ENCODE data around the gene TBX10. TPM values are rescaled to one million over a fixed set of nuclear protein-coding genes. Genes with fewer than 3 reads are reported as not detected.
"Not testable (repeated sequence)": the region's sequence is repeated elsewhere in the genome, so short reads cannot be mapped to it uniquely, and the experiment has no call there.

TBX10 gene
- total RNA-seq, 2 experiments from 2014 or later, result 2.4 to 5.3 TPM

DNA sequence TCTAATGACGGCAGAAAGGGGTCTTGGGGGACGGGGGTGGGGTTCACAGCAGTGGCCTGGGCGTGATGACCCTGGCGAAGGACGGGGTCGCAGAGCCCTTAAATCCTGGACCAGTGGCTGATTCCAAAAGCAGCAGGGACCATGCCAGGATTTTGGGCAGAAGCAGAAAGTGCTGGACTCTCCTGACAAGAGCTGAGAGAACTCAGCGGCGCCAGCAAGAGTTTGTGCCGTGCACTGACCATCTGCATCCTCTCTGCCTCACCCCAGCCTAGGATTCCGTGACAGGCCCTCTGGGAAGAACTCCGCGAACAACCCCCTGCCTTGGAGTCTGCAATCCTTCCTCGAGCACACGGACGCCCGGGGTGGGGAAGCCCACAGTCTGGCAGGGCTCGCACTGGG lies 33.5 kb downstream of the TBX10 start:
- Histone ChIP-seq H3K9me3 (ENCODE audit: low read length) (peaks cover 8% of the 10 kb centered on the region; the same call in 1 of the 2 replicates), H3K4me1 (ENCODE audit: insufficient read depth, low read length, poor library complexity, severe bottlenecking) (peaks cover 29% of the 10 kb centered on the region), H4K20me1 (ENCODE audit: insufficient read depth, low read length) (no peaks in the 10 kb centered on the region; the same call in 1 of the 2 replicates), H3K4me3 (ENCODE audit: low read depth, low read length, poor library complexity, severe bottlenecking) (peak overlapping the region; percentile 98), H3K27ac (ENCODE audit: low read depth, low read length, poor library complexity, severe bottlenecking) (no peak overlapping the region), H3K4me2 (ENCODE audit: low read length) (peak overlapping the region; percentile 99), H3K79me2 (ENCODE audit: insufficient read depth, low read depth, low read length) (peaks cover 17% of the 10 kb centered on the region), H3K36me3 (ENCODE audit: insufficient read depth, low read length) (peaks cover 31% of the 10 kb centered on the region), H3K9me2 (ENCODE audit: insufficient read depth, low read length) (no peaks in the 10 kb centered on the region), H2AFZ (ENCODE audit: low read length) (peak overlapping the region; percentile 61; the same call in 1 of the 2 replicates)
- POLR2A ChIA-PET, result no interaction called here
- no TSS peak for BruUV-seq (replicated peaks)
- intact Hi-C loops (cut with micrococcal nuclease; ENCODE audit: unreplicated experiment), result loop anchor here (1.0 to 2.0 kb wide), 2 partner anchors 18 to 23 kb away; partner anchors contain the start of gene GSTP1
- TF ChIP-seq CTCF (conservative IDR thresholded peaks at IDR 0.05; ENCODE audit: low read length) (no peak), EZH2phosphoT487 (IDR thresholded peaks at IDR 0.05; ENCODE audit: borderline replicate concordance, low read depth, low read length) (no peak)
- no peak for DNase-seq (ENCODE audit: low spot score)
- CTCF ChIA-PET (ENCODE audit: unreplicated experiment), result no interaction called here

DNA sequence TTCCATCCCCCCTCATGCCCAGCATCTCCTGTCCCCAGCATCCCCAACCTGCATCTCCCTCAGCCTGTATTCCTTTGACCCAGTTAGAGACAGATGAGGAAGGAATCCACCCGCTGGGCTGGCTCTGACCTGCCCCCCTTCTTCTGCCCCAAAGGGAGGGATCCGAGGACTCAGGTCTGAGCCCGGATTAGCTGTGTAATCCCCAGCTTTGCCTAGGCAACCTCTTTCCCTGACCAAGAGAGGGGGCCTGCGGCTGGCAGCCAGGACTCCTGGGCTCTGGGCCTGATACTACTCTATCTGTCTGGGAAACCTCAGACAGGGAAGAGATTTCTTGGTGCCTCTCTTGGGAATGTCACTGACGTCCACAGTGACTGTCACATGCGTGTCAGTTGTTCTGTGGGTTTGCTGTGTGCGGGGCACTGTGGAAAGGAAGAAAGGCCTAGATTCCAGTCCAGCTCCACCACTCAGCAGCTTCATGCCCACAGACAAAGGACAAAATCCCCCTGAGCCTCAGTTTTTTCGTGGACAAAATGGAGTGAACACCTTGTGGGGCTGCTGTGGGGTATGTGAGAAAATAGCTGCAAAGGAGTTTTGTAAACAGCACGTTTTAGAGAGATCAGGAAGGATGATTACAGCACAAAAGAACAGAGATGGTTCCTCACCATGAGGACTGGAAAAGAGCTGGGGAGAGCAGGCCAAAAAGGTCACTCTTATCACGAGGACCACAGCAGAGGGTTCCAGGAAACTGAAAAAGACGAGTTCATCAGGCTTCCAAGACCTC lies 34.1 kb downstream of the TBX10 start:
- Histone ChIP-seq H3K4me2 (ENCODE audit: low read length) (peak overlapping the region; percentile 99), H3K9me2 (ENCODE audit: insufficient read depth, low read length) (no peaks in the 10 kb centered on the region), H3K36me3 (ENCODE audit: insufficient read depth, low read length) (peaks cover 24% of the 10 kb centered on the region), H3K9me3 (ENCODE audit: low read length) (peaks cover 8% of the 10 kb centered on the region; the same call in 1 of the 2 replicates), H3K4me1 (ENCODE audit: insufficient read depth, low read length, poor library complexity, severe bottlenecking) (peaks cover 36% of the 10 kb centered on the region), H3K79me2 (ENCODE audit: insufficient read depth, low read depth, low read length) (peaks cover 17% of the 10 kb centered on the region), H3K4me3 (ENCODE audit: low read depth, low read length, poor library complexity, severe bottlenecking) (no peak overlapping the region), H4K20me1 (ENCODE audit: insufficient read depth, low read length) (no peaks in the 10 kb centered on the region; the same call in 1 of the 2 replicates), H2AFZ (ENCODE audit: low read length) (no peak overlapping the region), H3K27ac (ENCODE audit: low read depth, low read length, poor library complexity, severe bottlenecking) (no peak overlapping the region)
- DNase-seq (ENCODE audit: low spot score), result no peak
- TF ChIP-seq CTCF (conservative IDR thresholded peaks at IDR 0.05; ENCODE audit: low read length), result no peak
- no peak for TF ChIP-seq EZH2phosphoT487 (IDR thresholded peaks at IDR 0.05; ENCODE audit: borderline replicate concordance, low read depth, low read length)
- BruUV-seq (replicated peaks), result no TSS peak
- intact Hi-C loops (cut with micrococcal nuclease; ENCODE audit: unreplicated experiment), result loop anchor here (1.0 to 2.0 kb wide), 2 partner anchors 17 to 23 kb away; partner anchors contain the start of gene GSTP1
- POLR2A ChIA-PET, result no interaction called here
- CTCF ChIA-PET (ENCODE audit: unreplicated experiment), result no interaction called here

GRCh38 chr11:67604815-67605214 lies 34.7 kb downstream of the TBX10 start:
- H3K27ac ChIP-seq (ENCODE audit: low read depth, low read length, poor library complexity, severe bottlenecking), result no peak overlapping the region
- H3K79me2 ChIP-seq (ENCODE audit: insufficient read depth, low read depth, low read length), result peaks cover 17% of the 10 kb centered on the region
- H3K9me2 ChIP-seq (ENCODE audit: insufficient read depth, low read length), result no peaks in the 10 kb centered on the region
- no peak for DNase-seq (ENCODE audit: low spot score)
- no TSS peak for BruUV-seq (replicated peaks)
- H2AFZ ChIP-seq (ENCODE audit: low read length), result no peak overlapping the region
- no peak for TF ChIP-seq EZH2phosphoT487 (IDR thresholded peaks at IDR 0.05; ENCODE audit: borderline replicate concordance, low read depth, low read length)
- H3K36me3 ChIP-seq (ENCODE audit: insufficient read depth, low read length), result peaks cover 19% of the 10 kb centered on the region
- H3K4me1 ChIP-seq (ENCODE audit: insufficient read depth, low read length, poor library complexity, severe bottlenecking), result peaks cover 42% of the 10 kb centered on the region
- ChIA-PET CTCF (ENCODE audit: unreplicated experiment) (no interaction called here), POLR2A (no interaction called here)
- H3K9me3 ChIP-seq (ENCODE audit: low read length), result peaks cover 8% of the 10 kb centered on the region; the same call in 1 of the 2 replicates
- no peak overlapping the region for H3K4me3 ChIP-seq (ENCODE audit: low read depth, low read length, poor library complexity, severe bottlenecking)
- H4K20me1 ChIP-seq (ENCODE audit: insufficient read depth, low read length), result no peaks in the 10 kb centered on the region; the same call in 1 of the 2 replicates
- intact Hi-C loops (cut with micrococcal nuclease; ENCODE audit: unreplicated experiment), result no loop called here
- H3K4me2 ChIP-seq (ENCODE audit: low read length), result no peak overlapping the region

DNA sequence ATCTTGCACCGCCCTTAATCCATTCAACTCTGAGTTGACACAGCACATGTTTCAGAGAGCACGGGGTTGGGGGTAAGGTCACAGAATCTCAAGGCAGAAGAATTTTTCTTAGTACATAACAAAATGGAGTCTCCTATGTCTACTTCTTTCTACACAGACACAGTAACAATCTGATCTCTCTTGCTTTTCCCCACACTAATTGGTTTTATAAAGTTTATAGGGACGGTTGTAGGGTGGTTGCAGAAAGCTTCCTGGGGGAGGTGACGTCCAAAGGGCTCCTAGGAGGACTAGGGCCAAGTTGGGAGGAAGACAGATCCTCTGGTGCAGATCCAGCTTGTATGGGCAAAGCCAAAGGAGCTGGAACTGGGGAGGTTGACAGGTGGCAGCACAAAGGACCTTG lies 35.4 kb downstream of the TBX10 start:
- H3K27ac ChIP-seq (ENCODE audit: low read depth, low read length, poor library complexity, severe bottlenecking); H3K9me2 ChIP-seq (ENCODE audit: insufficient read depth, low read length); H4K20me1 ChIP-seq (ENCODE audit: insufficient read depth, low read length); H3K4me3 ChIP-seq (ENCODE audit: low read depth, low read length, poor library complexity, severe bottlenecking); CTCF ChIA-PET (ENCODE audit: unreplicated experiment); H3K9me3 ChIP-seq (ENCODE audit: low read length); H2AFZ ChIP-seq (ENCODE audit: low read length); BruUV-seq (replicated peaks); intact Hi-C loops (cut with micrococcal nuclease; ENCODE audit: unreplicated experiment); DNase-seq (ENCODE audit: low spot score); H3K4me2 ChIP-seq (ENCODE audit: low read length); POLR2A ChIA-PET: not testable (repeated sequence)
- Histone ChIP-seq H3K36me3 (ENCODE audit: insufficient read depth, low read length) (peaks cover 13% of the 10 kb centered on the region), H3K79me2 (ENCODE audit: insufficient read depth, low read depth, low read length) (peaks cover 17% of the 10 kb centered on the region), H3K4me1 (ENCODE audit: insufficient read depth, low read length, poor library complexity, severe bottlenecking) (peaks cover 46% of the 10 kb centered on the region)

Data from OCI-LY7 (cell line).